NCI-H1105 treated with DMSO at 0.1 percent for 48 hours (cell line): ENCODE results near the gene ATG16L1.

Experiments
- DNase-seq: peaks from one replicate; lab custom pipeline; 2025; lab: John Stamatoyannopoulos, UW

ATG16L1 gene

GRCh38 chr2:233251306-233252116, at the start of gene ATG16L1:
Gene ATG16L1 (plus strand): TSS chr2:233251673. CDS start chr2:233251828, 155 bp downstream.
- DNase-seq, result peak; percentile 89

GRCh38 chr2:233202531-233202944, 48.9 kb upstream of the ATG16L1 start:
- no peak for DNase-seq

DNA sequence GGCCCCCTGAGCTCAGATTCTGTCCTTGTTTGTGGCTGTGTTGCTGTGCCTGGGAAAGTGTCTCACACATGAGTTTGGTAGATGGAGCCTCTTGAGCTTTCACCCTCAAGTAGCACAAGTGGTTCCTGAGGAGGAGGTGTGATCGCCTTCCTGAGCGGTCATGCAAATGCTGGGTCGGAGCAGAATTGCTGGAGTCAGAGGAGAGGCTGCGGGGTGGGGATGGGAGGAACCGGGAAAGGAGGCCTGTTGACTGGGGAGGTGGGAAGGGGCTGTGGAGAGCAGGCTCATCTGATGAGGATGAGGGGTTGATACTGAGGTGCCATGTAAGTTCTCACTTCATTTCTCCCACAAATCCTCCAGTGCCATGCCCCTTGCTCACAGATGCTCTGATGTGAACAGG, 48.4 kb upstream of the ATG16L1 start:
- no peak for DNase-seq

DNA sequence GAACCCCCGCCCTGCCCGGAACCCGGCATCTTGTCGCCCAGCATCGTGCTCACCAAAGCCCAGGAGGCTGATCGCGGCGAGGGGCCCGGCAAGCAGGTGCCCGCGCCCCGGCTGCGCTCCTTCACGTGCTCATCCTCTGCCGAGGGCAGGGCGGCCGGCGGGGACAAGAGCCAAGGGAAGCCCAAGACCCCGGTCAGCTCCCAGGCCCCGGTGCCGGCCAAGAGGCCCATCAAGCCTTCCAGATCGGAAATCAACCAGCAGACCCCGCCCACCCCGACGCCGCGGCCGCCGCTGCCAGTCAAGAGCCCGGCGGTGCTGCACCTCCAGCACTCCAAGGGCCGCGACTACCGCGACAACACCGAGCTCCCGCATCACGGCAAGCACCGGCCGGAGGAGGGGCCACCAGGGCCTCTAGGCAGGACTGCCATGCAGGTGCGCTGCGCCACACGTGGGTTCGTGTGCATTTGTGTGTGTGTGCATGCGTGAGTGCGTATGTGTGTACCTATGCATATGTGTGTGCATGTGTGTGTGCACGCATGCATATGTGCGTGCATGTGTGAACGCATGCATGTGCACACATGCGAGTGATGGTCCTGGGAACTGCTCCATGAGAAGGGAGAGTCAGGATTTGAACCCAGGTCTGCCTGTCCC, 47.1 kb upstream of the ATG16L1 start:
- DNase-seq, result no peak

GRCh38 chr2:233208382-233209116, 42.9 kb upstream of the ATG16L1 start:
- DNase-seq, result no peak

- DNase-seq, result no peak
Observed at GRCh38 chr2:233209117-233209532, 42.3 kb upstream of the ATG16L1 start.

- DNase-seq, result no peak
Observed at GRCh38 chr2:233209533-233210171, 41.8 kb upstream of the ATG16L1 start.

DNA sequence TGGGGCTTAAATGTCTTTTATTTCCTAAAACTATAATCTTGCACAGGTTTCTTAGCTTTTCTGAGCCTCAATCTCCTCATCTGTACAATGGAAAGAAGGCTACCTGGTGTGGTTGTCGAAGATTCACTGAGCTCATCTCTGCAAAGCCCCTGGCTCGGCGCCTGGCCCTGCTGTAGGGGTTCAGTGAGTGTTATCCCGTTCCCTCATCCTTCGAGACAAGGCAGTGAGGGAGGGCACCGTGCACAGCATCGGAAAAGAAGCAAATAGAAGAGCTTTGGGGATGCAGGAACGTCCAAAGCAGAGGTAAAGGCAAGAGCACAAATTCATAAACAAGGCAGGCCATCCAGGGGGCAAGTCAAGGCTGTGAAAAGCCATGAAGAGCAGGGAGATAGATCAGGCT, 41.2 kb upstream of the ATG16L1 start:
- DNase-seq, result no peak

GRCh38 chr2:233210843-233211547, 40.5 kb upstream of the ATG16L1 start:
- no peak for DNase-seq

DNA sequence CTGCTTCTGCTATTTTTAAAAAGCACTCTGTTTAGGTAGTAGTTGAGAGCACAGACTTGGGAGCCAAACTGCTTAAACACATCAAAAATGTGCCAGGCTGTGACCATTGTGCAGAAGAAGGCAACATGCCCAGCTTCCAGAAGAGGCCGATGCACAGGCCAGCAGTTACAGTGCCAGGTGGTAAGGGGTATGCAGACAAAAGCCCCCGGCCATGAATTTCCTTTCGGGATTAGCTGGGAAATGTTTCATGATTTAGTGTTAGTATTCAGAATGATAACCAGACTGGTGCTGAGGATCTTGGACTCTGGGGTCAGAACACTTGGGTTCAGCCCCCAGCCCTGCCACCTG, 40.0 kb upstream of the ATG16L1 start:
- no peak for DNase-seq

GRCh38 chr2:233213011-233213410, 38.5 kb upstream of the ATG16L1 start:
- DNase-seq, result no peak

DNA sequence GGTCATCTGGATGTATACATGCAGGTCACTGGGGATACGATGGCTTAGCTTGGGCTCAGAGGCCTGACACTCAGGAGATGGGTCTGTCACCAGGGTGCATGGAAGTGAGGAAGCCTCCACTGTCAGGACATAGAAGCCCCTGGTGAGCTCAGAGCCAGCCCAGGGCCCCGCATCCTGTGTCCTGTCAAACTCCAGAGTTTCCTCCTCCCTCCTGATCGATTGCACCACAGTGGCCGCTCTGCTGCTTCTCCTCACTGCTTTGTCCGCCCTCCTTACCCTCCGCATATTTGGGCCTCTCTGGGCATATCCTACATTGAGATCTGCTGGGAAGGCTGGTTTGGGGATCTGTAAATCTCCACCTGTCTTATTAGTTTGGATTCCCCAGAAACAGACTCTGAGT, 37.5 kb upstream of the ATG16L1 start:
- no peak for DNase-seq

DNA sequence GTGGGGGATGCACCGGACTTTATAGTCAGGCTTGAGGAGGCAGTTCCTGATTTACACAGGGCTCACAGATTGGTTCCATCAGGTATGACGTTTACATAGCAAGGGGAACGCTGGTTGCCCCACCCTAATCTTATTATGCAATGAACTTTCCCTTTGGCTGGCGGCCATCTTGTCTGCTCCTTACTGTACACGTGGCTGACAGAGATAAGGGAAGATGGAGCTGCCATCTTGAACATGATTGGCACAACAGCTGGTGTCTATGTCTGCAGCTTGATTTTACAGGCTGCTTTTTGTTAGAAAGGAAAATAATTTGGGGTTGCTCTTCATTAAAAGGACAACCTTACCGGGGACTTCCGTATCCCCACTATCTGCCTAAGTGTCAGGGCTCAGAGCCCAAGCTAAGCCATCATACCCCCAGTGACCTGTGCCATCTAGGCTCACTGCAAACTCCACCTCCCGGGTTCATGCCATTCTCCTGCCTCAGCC, 33.5 kb upstream of the ATG16L1 start:
- DNase-seq, result no peak

- DNase-seq, result no peak
Observed at GRCh38 chr2:233218836-233219235, 32.6 kb upstream of the ATG16L1 start.

GRCh38 chr2:233219848-233220247, 31.6 kb upstream of the ATG16L1 start:
- no peak for DNase-seq

DNA sequence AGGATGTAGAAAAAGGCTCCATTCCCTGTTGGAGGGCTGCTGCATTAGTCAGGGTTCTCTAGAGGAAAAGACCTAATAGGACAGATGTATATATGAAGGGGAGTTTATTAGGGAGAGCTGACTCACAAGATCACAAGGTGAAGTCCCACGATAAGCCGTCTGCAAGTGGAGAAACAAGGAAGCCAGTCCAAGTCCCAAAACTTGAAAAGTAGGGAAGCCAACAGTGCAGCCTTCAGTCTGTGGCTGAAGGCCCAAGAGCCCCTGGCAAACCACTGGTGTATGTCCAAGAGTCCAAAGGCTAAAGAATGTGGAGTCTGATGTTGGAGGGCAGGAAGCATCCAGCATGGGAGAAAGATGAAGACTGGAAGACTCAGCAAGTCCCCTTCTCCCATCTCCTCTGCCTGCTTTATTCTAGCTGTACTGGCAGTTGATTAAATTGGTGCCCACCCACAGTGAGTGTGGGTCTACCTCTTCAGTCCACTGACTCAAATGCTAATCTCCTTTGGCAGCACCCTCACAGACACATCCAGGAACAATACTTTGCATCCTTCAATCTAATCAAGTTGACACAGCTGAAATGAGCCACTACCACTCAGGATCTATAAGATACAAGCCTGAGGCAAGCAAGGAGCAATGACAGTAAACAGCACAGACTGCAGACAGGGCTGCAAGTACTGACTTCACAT, 30.0 kb upstream of the ATG16L1 start:
- no peak for DNase-seq

DNA sequence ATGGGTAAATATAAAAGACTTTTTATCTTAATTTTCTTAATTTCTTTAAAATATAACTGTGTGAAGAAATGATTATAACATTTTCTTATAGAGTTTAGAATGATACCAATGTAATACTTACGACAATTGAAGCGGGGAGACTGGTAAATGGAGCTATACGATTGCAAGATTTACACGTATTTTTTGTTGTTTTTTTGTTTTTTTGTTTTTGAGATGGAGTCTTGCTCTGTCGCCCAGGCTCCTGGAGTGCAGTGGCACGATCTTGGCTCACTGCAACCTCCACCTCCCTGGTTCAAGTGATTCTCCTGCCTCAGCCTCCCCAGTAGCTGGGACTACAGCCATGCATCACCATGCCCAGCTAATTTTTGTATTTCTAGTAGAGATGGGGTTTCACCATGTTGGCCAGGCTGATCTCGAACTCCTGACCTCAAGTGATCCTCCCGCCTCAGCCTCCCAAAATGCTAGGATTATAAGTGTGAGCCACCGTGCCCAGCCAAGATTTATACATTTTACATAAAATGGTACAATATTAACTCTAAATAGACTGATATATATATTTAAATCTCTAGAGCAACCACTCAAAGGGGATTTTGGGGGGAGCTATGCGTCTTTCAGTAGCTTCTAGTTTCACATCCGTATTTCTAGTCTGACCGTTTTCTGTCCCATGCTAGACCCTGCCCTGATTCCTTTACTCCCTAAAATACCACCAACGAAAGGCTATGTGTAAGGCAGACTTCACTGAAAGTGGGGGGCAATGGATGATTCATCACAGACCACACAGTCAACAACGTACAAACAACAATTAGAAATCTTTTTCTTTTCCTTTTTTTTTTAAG, 28.2 kb upstream of the ATG16L1 start:
- no peak for DNase-seq

- no peak for DNase-seq
Observed at GRCh38 chr2:233225230-233226068, 26.0 kb upstream of the ATG16L1 start.

DNA sequence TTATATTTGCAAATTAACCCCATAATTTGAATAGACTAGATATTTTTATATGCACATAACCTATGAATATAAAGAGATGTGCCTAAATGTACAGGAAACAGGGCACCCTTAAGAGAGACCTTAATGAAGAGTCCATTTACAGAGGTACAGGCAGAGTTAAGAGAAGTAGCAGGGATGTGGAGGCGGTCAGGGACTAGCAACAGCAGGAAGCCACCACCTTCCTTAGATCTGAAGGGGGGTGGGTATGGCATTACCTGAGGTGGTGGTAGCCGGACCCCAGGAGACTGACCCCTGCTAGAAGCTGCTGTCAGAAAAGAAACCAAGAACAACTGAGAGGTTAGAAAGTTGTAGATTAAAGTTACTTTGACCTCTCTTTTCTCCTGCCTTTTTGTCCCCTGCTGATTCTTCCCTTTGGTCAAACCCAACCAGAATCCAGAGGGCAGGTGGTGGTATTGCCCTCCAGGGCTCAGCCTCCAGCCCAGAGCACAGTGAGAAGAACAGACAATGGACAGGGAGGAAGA, 24.9 kb upstream of the ATG16L1 start:
- DNase-seq, result no peak
